ENCODE data around the gene ADCY7. TPM values are rescaled to one million over a fixed set of nuclear protein-coding genes. Genes with fewer than 3 reads are reported as not detected.

The ADCY7 gene
- total RNA-seq, 1 experiment from 2014 or later: 28.8 TPM

GRCh38 chr16:50282010-50282538 lies 15.7 kb downstream of the ADCY7 start:
- no peak for DNase-seq (ENCODE audit: low spot score)

- no peak for DNase-seq (ENCODE audit: low spot score)
Measured at GRCh38 chr16:50282955-50283631, 16.7 kb downstream of the ADCY7 start.

GRCh38 chr16:50284131-50284911 lies 18.0 kb downstream of the ADCY7 start:
- no peak for DNase-seq (ENCODE audit: low spot score)

- no peak for DNase-seq (ENCODE audit: low spot score)
Measured at GRCh38 chr16:50285406-50286003, 19.2 kb downstream of the ADCY7 start.

- DNase-seq (ENCODE audit: low spot score): no peak
Measured at GRCh38 chr16:50286681-50287080, 20.3 kb downstream of the ADCY7 start.

GRCh38 chr16:50288026-50288425 lies 21.7 kb downstream of the ADCY7 start:
- no peak for DNase-seq (ENCODE audit: low spot score)

GRCh38 chr16:50288920-50289319 lies 22.6 kb downstream of the ADCY7 start:
- DNase-seq (ENCODE audit: low spot score): no peak

GRCh38 chr16:50289950-50290764 lies 23.8 kb downstream of the ADCY7 start:
- no peak for DNase-seq (ENCODE audit: low spot score)

GRCh38 chr16:50290856-50291255 lies 24.5 kb downstream of the ADCY7 start:
- no peak for DNase-seq (ENCODE audit: low spot score)

GRCh38 chr16:50291719-50292565 lies 25.6 kb downstream of the ADCY7 start:
- DNase-seq (ENCODE audit: low spot score): no peak

- DNase-seq (ENCODE audit: low spot score): no peak
Measured at GRCh38 chr16:50292566-50292948, 26.2 kb downstream of the ADCY7 start.

GRCh38 chr16:50293041-50293783 lies 26.9 kb downstream of the ADCY7 start:
- DNase-seq (ENCODE audit: low spot score): no peak

GRCh38 chr16:50293994-50294855 lies 27.9 kb downstream of the ADCY7 start:
- no peak for DNase-seq (ENCODE audit: low spot score)

GRCh38 chr16:50294955-50295354 lies 28.6 kb downstream of the ADCY7 start:
- no peak for DNase-seq (ENCODE audit: low spot score)

GRCh38 chr16:50295541-50296132 lies 29.3 kb downstream of the ADCY7 start:
- no peak for DNase-seq (ENCODE audit: low spot score)

- DNase-seq (ENCODE audit: low spot score): no peak
Measured at GRCh38 chr16:50296807-50297206, 30.5 kb downstream of the ADCY7 start.

- DNase-seq (ENCODE audit: low spot score): no peak
Measured at GRCh38 chr16:50297301-50298074, 31.1 kb downstream of the ADCY7 start.

- DNase-seq (ENCODE audit: low spot score): no peak
Measured at GRCh38 chr16:50298075-50298460, 31.7 kb downstream of the ADCY7 start.
